ENCODE results near the gene SIX2. TPM values are rescaled to one million over a fixed set of nuclear protein-coding genes. Genes with fewer than 3 reads are reported as not detected.
A peak's percentile ranks its signal among the peaks of the same experiment; 100 is the strongest.

Gene SIX2
- total and polyA plus RNA-seq, 10 of the 15 experiments (the other 5 are each of a cell fraction or from before 2014, with no cell fraction given) = not detected

GRCh38 chr2:45000921-45001868 lies 8.1 kb downstream of the SIX2 start:
- DNase-seq (ENCODE audit: low read depth, low spot score) (no peak), FAIRE-seq (no peak), ATAC-seq (no peak)
- Histone ChIP-seq H2AFZ (ENCODE audit: control insufficient read depth, low read depth, low read length) (no peak overlapping the region), H3K4me3 (no peak overlapping the region), H3K79me2 (ENCODE audit: control insufficient read depth, insufficient read depth, low read length) (no peaks in the 10 kb centered on the region), H3K9me3 (replicated peaks; ENCODE audit: control insufficient read depth, insufficient read depth, low read length) (no peaks in the 10 kb centered on the region; the same call in 2 of the 3 replicates), H3K4me1 (ENCODE audit: control insufficient read depth, insufficient read depth, low read length) (no peaks in the 10 kb centered on the region), H3K36me3 (ENCODE audit: control insufficient read depth in 2 of 2, insufficient read depth in 2 of 2, low read length in 1 of 2) (no peaks in the 10 kb centered on the region), H3K9ac (ENCODE audit: control insufficient read depth, insufficient read depth, low read length) (no peak overlapping the region), H3K27ac (ENCODE audit: control insufficient read depth, insufficient read depth) (no peak overlapping the region), H3K27me3 (replicated peaks in 1 of 2; ENCODE audit: control insufficient read depth in 2 of 2, insufficient read depth in 2 of 2, low read length in 1 of 2) (peaks cover 34 to 38% of the 10 kb centered on the region in 2 experiments), H3K4me2 (ENCODE audit: control insufficient read depth, insufficient read depth) (no peak overlapping the region; the same call in 1 of the 2 replicates), H4K20me1 (ENCODE audit: control insufficient read depth, insufficient read depth) (no peaks in the 10 kb centered on the region)
- intact Hi-C loops (cut with micrococcal nuclease; ENCODE audit: unreplicated experiment) (no loop called here), in situ Hi-C loops (cut with MboI) (no loop called here)
- no TSS peak for BruUV-seq (replicated peaks)
- ChIA-PET RAD21 (ENCODE audit: unreplicated experiment) (no interaction called here), POLR2A (no interaction called here), SMC1A (ENCODE audit: uncharacterized antibody, unreplicated experiment) (no interaction called here), CTCF (interaction anchor here (1.9 kb wide), 1 partner anchor 19 kb away, joined by 4 read pairs; no protein-coding TSS in a partner anchor)
- 9% methylated on average over 61 of the region's 61 CpGs for WGBS (ENCODE audit: insufficient coverage, insufficient replicate concordance, low lambda C conversion rate, missing lambda C conversion rate)
- TF ChIP-seq NFIC (IDR thresholded peaks at IDR 0.05; ENCODE audit: low read depth, low read length) = no peak
- TF ChIP-seq YBX1 (IDR thresholded peaks at IDR 0.05) = no peak
- TF ChIP-seq RELB (IDR thresholded peaks at IDR 0.05; ENCODE audit: low read depth) = no peak
- no peak for TF ChIP-seq WRNIP1 (IDR thresholded peaks at IDR 0.05; ENCODE audit: borderline replicate concordance, low read depth, low read length)
- peak; percentile 36; the same call in 1 of the 2 replicates for TF ChIP-seq EZH2 (IDR thresholded peaks at IDR 0.05; ENCODE audit: borderline replicate concordance, control insufficient read depth, low read depth, low read length)
- TF ChIP-seq SIN3A (IDR thresholded peaks at IDR 0.05; ENCODE audit: low read depth, low read length) = no peak
- TF ChIP-seq NFXL1 (IDR thresholded peaks at IDR 0.05; ENCODE audit: borderline replicate concordance) = no peak
- no peak for TF ChIP-seq SIX5 (IDR thresholded peaks at IDR 0.05; ENCODE audit: low read depth, low read length, severe bottlenecking)
